ENCODE results near the gene TNS3. TPM values are rescaled to one million over a fixed set of nuclear protein-coding genes. Genes with fewer than 3 reads are reported as not detected.

TNS3 gene
- total and polyA plus RNA-seq, 2 experiments from 2014 or later = 2.7 to 5.7 TPM

DNA sequence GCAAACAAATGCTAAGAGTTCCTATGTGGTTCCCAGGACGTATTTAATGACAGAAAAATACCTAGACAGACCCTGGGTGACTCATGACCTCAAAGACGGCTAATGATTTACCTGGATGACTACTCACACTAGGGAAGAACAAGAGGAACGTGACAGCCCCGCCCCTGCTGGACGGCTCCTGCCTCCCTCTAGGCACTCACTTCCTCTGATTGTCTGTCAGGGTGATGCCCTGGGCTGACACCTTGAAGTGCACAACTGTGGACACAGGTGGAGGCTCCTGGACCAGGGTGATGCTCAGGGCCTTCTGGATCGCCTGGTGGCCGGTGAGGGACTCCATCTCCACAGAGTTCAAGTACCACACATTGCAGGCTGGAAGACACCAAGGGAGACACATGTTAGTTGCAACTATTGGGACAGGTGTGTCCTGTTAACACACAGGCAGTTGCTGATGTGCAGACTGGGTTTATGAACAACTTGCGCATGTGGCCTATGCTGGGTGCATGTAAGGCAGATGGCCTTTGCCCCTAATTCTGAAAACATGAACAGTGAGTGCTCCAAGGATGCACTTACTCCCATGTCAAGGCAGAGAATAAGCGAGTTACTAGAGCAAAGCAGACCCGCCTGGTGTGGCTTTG lies 298.3 kb downstream of the TNS3 start:
- Histone ChIP-seq H3K36me3 (no peaks in the 10 kb centered on the region), H3K4me3 (no peak overlapping the region), H3K4me1 (ENCODE audit: low read depth) (no peaks in the 10 kb centered on the region), H3K27ac (no peak overlapping the region), H3K9me3 (ENCODE audit: low read depth) (no peaks in the 10 kb centered on the region), H3K27me3 (no peaks in the 10 kb centered on the region)
- no peak for TF ChIP-seq CTCF (IDR thresholded peaks at IDR 0.05; ENCODE audit: low read depth, low read length)
- no peak for DNase-seq (ENCODE audit: low read depth in 1 of 2, low spot score in 1 of 2)

GRCh38 chr7:47282790-47283496 lies 299.0 kb downstream of the TNS3 start:
- H3K4me3 ChIP-seq = no peak overlapping the region
- H3K9me3 ChIP-seq (ENCODE audit: low read depth) = no peaks in the 10 kb centered on the region
- no peak for TF ChIP-seq CTCF (IDR thresholded peaks at IDR 0.05; ENCODE audit: low read depth, low read length)
- no peaks in the 10 kb centered on the region for H3K27me3 ChIP-seq
- no peak overlapping the region for H3K27ac ChIP-seq
- H3K4me1 ChIP-seq (ENCODE audit: low read depth) = no peaks in the 10 kb centered on the region
- DNase-seq (ENCODE audit: low read depth in 1 of 2, low spot score in 1 of 2) = no peak
- H3K36me3 ChIP-seq = no peaks in the 10 kb centered on the region

- Histone ChIP-seq H3K27ac (no peak overlapping the region), H3K4me3 (no peak overlapping the region), H3K4me1 (ENCODE audit: low read depth) (no peaks in the 10 kb centered on the region), H3K27me3 (no peaks in the 10 kb centered on the region), H3K36me3 (no peaks in the 10 kb centered on the region), H3K9me3 (ENCODE audit: low read depth) (no peaks in the 10 kb centered on the region)
- no peak for DNase-seq (ENCODE audit: low read depth in 1 of 2, low spot score in 1 of 2)
- TF ChIP-seq CTCF (IDR thresholded peaks at IDR 0.05; ENCODE audit: low read depth, low read length) = no peak
Observed at GRCh38 chr7:47281966-47282643, 299.8 kb downstream of the TNS3 start.

DNA sequence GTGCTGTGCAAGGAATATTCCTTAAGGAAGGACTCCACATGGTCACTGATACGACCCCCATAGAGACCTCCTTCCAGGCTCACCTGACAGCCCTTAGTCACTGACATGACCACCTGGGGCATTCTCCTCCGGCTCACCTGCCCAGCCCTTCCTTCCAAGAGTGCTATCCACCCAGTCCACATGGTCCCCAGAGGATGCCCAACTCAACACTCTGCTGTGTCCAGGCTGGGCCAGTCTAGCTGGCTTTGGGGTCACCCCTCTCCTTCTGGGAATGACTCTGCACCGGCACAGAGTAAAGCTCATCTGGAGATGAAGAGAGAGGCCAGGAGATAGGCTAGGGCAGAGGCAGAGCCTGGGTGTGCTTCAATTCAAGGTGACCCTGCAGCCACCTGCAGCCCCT lies 300.8 kb downstream of the TNS3 start:
- H3K4me1 ChIP-seq (ENCODE audit: low read depth) = no peaks in the 10 kb centered on the region
- no peaks in the 10 kb centered on the region for H3K36me3 ChIP-seq
- H3K27me3 ChIP-seq = no peaks in the 10 kb centered on the region
- TF ChIP-seq CTCF (IDR thresholded peaks at IDR 0.05; ENCODE audit: low read depth, low read length) = no peak
- DNase-seq (ENCODE audit: low read depth in 1 of 2, low spot score in 1 of 2) = no peak
- no peak overlapping the region for H3K27ac ChIP-seq
- no peaks in the 10 kb centered on the region for H3K9me3 ChIP-seq (ENCODE audit: low read depth)
- H3K4me3 ChIP-seq = no peak overlapping the region

DNA sequence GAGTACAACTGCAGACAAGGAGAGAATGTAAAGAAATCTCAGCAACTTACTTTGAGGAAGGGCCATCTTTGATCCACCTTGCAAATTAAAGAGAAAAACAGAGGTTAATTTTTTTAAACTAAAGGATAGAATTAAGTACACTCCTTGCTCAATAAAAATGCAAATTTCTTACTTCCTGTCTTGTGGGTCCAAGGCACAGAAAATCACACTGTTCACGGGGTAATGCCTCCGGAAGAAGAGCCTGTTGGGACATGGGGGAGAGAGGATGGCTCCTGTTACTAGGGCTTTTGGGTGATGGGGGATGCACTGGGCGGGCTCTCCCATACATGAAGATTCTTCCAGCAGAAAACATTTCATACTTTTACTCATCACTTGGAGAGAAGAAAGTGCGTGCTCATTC lies 301.8 kb downstream of the TNS3 start:
- H3K4me1 ChIP-seq (ENCODE audit: low read depth) = no peaks in the 10 kb centered on the region
- DNase-seq (ENCODE audit: low read depth in 1 of 2, low spot score in 1 of 2) = no peak
- no peak overlapping the region for H3K4me3 ChIP-seq
- H3K36me3 ChIP-seq = no peaks in the 10 kb centered on the region
- H3K27me3 ChIP-seq = no peaks in the 10 kb centered on the region
- H3K9me3 ChIP-seq (ENCODE audit: low read depth) = no peaks in the 10 kb centered on the region
- TF ChIP-seq CTCF (IDR thresholded peaks at IDR 0.05; ENCODE audit: low read depth, low read length) = no peak
- no peak overlapping the region for H3K27ac ChIP-seq

Data from cardiac muscle cell (in vitro differentiated cells and primary cell).